Ovary (tissue), 3 donors: ENCODE results near the gene POLG2.

ENCODE experiments used
- EP300 ChIP-seq: sonication (generic); formaldehyde crosslinking; IDR thresholded peaks from one replicate; pipeline ENCODE4 v1.6.1; 2017; ENCODE audit warnings: antibody characterized with exemption
- POLR2A ChIP-seq: fragments of 450-650 bp; IDR thresholded peaks from one replicate; pipeline ENCODE4 v1.6.1; 2017; ENCODE audit warnings: antibody characterized with exemption, mild to moderate bottlenecking, moderate library complexity
- TF ChIP-seq, protein P1 (sequence below), 3 donors: fragments of 450-650 bp in 2 of 3; fragments of 200-600 bp in 1 of 3; IDR thresholded peaks; one replicate each; pipeline versions ENCODE4 v1.5.1 to v1.8.0; 2016 to 2022; ENCODE audit warnings: antibody characterized with exemption in 3 of 3, mild to moderate bottlenecking in 1 of 3
- donor health status: DM: no; HTN: no; CAD: no.

DNA sequence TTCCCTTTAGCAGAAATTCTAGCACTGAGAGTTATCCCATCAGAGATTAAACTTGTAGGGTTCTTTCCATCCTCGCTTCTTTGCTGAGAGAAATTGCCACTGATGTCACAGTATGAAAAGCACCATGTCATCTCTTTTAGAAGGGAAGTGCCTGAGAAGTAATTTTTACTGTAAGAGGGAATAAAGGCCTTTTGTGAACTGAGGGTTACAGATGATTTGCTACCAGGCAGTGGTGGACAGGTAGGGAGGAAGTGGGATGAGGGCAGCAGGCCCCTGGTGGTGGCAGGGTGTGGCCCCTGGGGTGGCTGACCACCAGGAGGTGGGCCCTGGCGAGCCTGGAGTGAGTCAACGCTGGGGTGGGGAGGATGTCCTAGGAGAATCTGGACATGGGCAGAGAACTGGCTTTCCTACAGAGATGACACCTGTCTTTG is 54.3 kb downstream of the POLG2 start:
- TF ChIP-seq, protein P1, sequence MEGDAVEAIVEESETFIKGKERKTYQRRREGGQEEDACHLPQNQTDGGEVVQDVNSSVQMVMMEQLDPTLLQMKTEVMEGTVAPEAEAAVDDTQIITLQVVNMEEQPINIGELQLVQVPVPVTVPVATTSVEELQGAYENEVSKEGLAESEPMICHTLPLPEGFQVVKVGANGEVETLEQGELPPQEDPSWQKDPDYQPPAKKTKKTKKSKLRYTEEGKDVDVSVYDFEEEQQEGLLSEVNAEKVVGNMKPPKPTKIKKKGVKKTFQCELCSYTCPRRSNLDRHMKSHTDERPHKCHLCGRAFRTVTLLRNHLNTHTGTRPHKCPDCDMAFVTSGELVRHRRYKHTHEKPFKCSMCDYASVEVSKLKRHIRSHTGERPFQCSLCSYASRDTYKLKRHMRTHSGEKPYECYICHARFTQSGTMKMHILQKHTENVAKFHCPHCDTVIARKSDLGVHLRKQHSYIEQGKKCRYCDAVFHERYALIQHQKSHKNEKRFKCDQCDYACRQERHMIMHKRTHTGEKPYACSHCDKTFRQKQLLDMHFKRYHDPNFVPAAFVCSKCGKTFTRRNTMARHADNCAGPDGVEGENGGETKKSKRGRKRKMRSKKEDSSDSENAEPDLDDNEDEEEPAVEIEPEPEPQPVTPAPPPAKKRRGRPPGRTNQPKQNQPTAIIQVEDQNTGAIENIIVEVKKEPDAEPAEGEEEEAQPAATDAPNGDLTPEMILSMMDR (IDR thresholded peaks at IDR 0.05) = no peak
- no peak for TF ChIP-seq POLR2A
- no peak for TF ChIP-seq EP300
